NCI-H2081 treated with DMSO at 0.1 percent for 48 hours (cell line): Measurements from ENCODE around the gene RCN1.
"Not testable (repeated sequence)": the region's sequence is repeated elsewhere in the genome, so short reads cannot be mapped to it uniquely, and the experiment has no call there.

Source experiments
- DNase-seq: peaks from one replicate; lab custom pipeline; 2025; lab: John Stamatoyannopoulos, UW

RCN1 gene

GRCh38 chr11:32113200-32113919 is 22.5 kb downstream of the RCN1 start:
- no peak for DNase-seq

- DNase-seq = no peak
Measured at GRCh38 chr11:32113920-32114203, 23.0 kb downstream of the RCN1 start.

GRCh38 chr11:32115446-32115845 is 24.6 kb downstream of the RCN1 start:
- DNase-seq = no peak

- DNase-seq = no peak
Measured at GRCh38 chr11:32116668-32117067, 25.8 kb downstream of the RCN1 start.

GRCh38 chr11:32118025-32118974 is 27.4 kb downstream of the RCN1 start:
- DNase-seq = no peak

- not testable (repeated sequence) for DNase-seq
Measured at GRCh38 chr11:32119139-32119538, 28.3 kb downstream of the RCN1 start.

GRCh38 chr11:32121012-32121411 is 30.1 kb downstream of the RCN1 start:
- no peak for DNase-seq

- DNase-seq = no peak
Measured at GRCh38 chr11:32122200-32122599, 31.3 kb downstream of the RCN1 start.

GRCh38 chr11:32131321-32131720 is 40.4 kb downstream of the RCN1 start:
- DNase-seq = no peak

- no peak for DNase-seq
Measured at GRCh38 chr11:32136657-32137056, 45.8 kb downstream of the RCN1 start.

GRCh38 chr11:32137263-32137662 is 46.4 kb downstream of the RCN1 start:
- no peak for DNase-seq

- no peak for DNase-seq
Measured at GRCh38 chr11:32137869-32138268, 47.0 kb downstream of the RCN1 start.

GRCh38 chr11:32138902-32139301 is 48.0 kb downstream of the RCN1 start:
- no peak for DNase-seq

- DNase-seq = no peak
Measured at GRCh38 chr11:32139896-32140520, 49.1 kb downstream of the RCN1 start.

- DNase-seq = no peak
Measured at GRCh38 chr11:32141745-32142546, 51.1 kb downstream of the RCN1 start.

GRCh38 chr11:32143378-32143777 is 52.5 kb downstream of the RCN1 start:
- DNase-seq = no peak

GRCh38 chr11:32145282-32145681 is 54.4 kb downstream of the RCN1 start:
- DNase-seq = no peak

- DNase-seq = no peak
Measured at GRCh38 chr11:32148895-32149294, 58.0 kb downstream of the RCN1 start.

GRCh38 chr11:32149748-32150147 is 58.9 kb downstream of the RCN1 start:
- DNase-seq = no peak

GRCh38 chr11:32151027-32151426 is 60.2 kb downstream of the RCN1 start:
- no peak for DNase-seq

GRCh38 chr11:32152216-32152615 is 61.3 kb downstream of the RCN1 start:
- no peak for DNase-seq

GRCh38 chr11:32152821-32153220 is 61.9 kb downstream of the RCN1 start:
- no peak for DNase-seq
